ENCODE measurements around the gene FGF3. TPM values are rescaled to one million over a fixed set of nuclear protein-coding genes. Genes with fewer than 3 reads are reported as not detected.

FGF3 gene
- total and polyA plus RNA-seq, 4 donors = not detected

GRCh38 chr11:69862331-69862771 is 43.1 kb upstream of the FGF3 start:
- no peak overlapping the region for H3K9ac ChIP-seq (ENCODE audit: insufficient read depth in 1 of 2, low read length in 2 of 2)
- no peaks in the 10 kb centered on the region for H3K9me3 ChIP-seq (ENCODE audit: control insufficient read depth in 4 of 4, insufficient read depth in 3 of 4, low read length in 3 of 4)
- H3K27ac ChIP-seq (ENCODE audit: low read depth in 1 of 2, low read length in 1 of 2) = no peak overlapping the region
- no peaks in the 10 kb centered on the region for H3K36me3 ChIP-seq (ENCODE audit: control insufficient read depth in 4 of 4, insufficient read depth in 4 of 4, low read length in 4 of 4)
- peaks cover 0 to 3% (median 0%) of the 10 kb centered on the region in 3 donors for H3K27me3 ChIP-seq (ENCODE audit: control insufficient read depth in 3 of 3, insufficient read depth in 3 of 3, low read length in 2 of 3)
- H3K4me1 ChIP-seq (ENCODE audit: control insufficient read depth in 5 of 5, insufficient read depth in 5 of 5, low read length in 5 of 5) = no peaks in the 10 kb centered on the region
- DNase-seq (no peak), ATAC-seq (ENCODE audit: insufficient read depth, low FRiP score) (no peak)
- no peak overlapping the region for H3K4me3 ChIP-seq
- 48 to 51% methylated on average over 17 to 19 of the region's 19 CpGs for WGBS, 2 donors
- TF ChIP-seq CTCF (IDR thresholded peaks at IDR 0.05; ENCODE audit: control extremely low read depth, extremely low read depth) = no peak

GRCh38 chr11:69861901-69862300 is 42.7 kb upstream of the FGF3 start:
- no peak for DNase-seq
- Histone ChIP-seq H3K9me3 (ENCODE audit: control insufficient read depth in 4 of 4, insufficient read depth in 3 of 4, low read length in 3 of 4) (no peaks in the 10 kb centered on the region), H3K27me3 (ENCODE audit: control insufficient read depth in 3 of 3, insufficient read depth in 3 of 3, low read length in 2 of 3) (peaks cover 0 to 3% (median under 1%) of the 10 kb centered on the region in 3 donors), H3K4me1 (ENCODE audit: control insufficient read depth in 5 of 5, insufficient read depth in 5 of 5, low read length in 5 of 5) (no peaks in the 10 kb centered on the region), H3K27ac (ENCODE audit: low read depth in 1 of 2, low read length in 1 of 2) (no peak overlapping the region), H3K36me3 (ENCODE audit: control insufficient read depth in 4 of 4, insufficient read depth in 4 of 4, low read length in 4 of 4) (no peaks in the 10 kb centered on the region), H3K9ac (ENCODE audit: insufficient read depth in 1 of 2, low read length in 2 of 2) (no peak overlapping the region), H3K4me3 (no peak overlapping the region)
- WGBS, 2 donors = 77 to 82% methylated on average over 7 of the region's 7 CpGs
- ATAC-seq (ENCODE audit: insufficient read depth, low FRiP score) = no peak
- no peak for TF ChIP-seq CTCF (IDR thresholded peaks at IDR 0.05; ENCODE audit: control extremely low read depth, extremely low read depth)

- Histone ChIP-seq H3K4me3 (no peak overlapping the region), H3K4me1 (ENCODE audit: control insufficient read depth in 5 of 5, insufficient read depth in 5 of 5, low read length in 5 of 5) (no peaks in the 10 kb centered on the region), H3K36me3 (ENCODE audit: control insufficient read depth in 4 of 4, insufficient read depth in 4 of 4, low read length in 4 of 4) (no peaks in the 10 kb centered on the region), H3K27ac (ENCODE audit: low read depth in 1 of 2, low read length in 1 of 2) (no peak overlapping the region), H3K9ac (ENCODE audit: insufficient read depth in 1 of 2, low read length in 2 of 2) (no peak overlapping the region), H3K9me3 (ENCODE audit: control insufficient read depth in 4 of 4, insufficient read depth in 3 of 4, low read length in 3 of 4) (no peaks in the 10 kb centered on the region), H3K27me3 (ENCODE audit: control insufficient read depth in 3 of 3, insufficient read depth in 3 of 3, low read length in 2 of 3) (peaks cover 0 to 4% (median 3%) of the 10 kb centered on the region in 3 donors)
- DNase-seq (no peak), ATAC-seq (ENCODE audit: insufficient read depth, low FRiP score) (no peak)
- WGBS, 2 donors = 75 to 84% methylated on average over 9 of the region's 9 CpGs
- no peak for TF ChIP-seq CTCF (IDR thresholded peaks at IDR 0.05; ENCODE audit: control extremely low read depth, extremely low read depth)
Observed at GRCh38 chr11:69860796-69861445, 41.7 kb upstream of the FGF3 start.

GRCh38 chr11:69860244-69860643 is 41.0 kb upstream of the FGF3 start:
- peaks cover 0 to 4% (median 3%) of the 10 kb centered on the region in 3 donors for H3K27me3 ChIP-seq (ENCODE audit: control insufficient read depth in 3 of 3, insufficient read depth in 3 of 3, low read length in 2 of 3)
- no peak for ATAC-seq (ENCODE audit: insufficient read depth, low FRiP score)

More at GRCh38 chr11:69860244-69860643, 41.0 kb upstream of the FGF3 start:
- no peak overlapping the region for H3K9ac ChIP-seq (ENCODE audit: insufficient read depth in 1 of 2, low read length in 2 of 2)
- H3K9me3 ChIP-seq (ENCODE audit: control insufficient read depth in 4 of 4, insufficient read depth in 3 of 4, low read length in 3 of 4) = no peaks in the 10 kb centered on the region
- TF ChIP-seq CTCF (IDR thresholded peaks at IDR 0.05; ENCODE audit: control extremely low read depth, extremely low read depth) = no peak
- no peak overlapping the region for H3K4me3 ChIP-seq
- H3K27ac ChIP-seq (ENCODE audit: low read depth in 1 of 2, low read length in 1 of 2) = no peak overlapping the region
- no peak for DNase-seq
- no peaks in the 10 kb centered on the region for H3K36me3 ChIP-seq (ENCODE audit: control insufficient read depth in 4 of 4, insufficient read depth in 4 of 4, low read length in 4 of 4)
- 64 to 71% methylated on average over 5 of the region's 5 CpGs for WGBS, 2 donors
- H3K4me1 ChIP-seq (ENCODE audit: control insufficient read depth in 5 of 5, insufficient read depth in 5 of 5, low read length in 5 of 5) = no peaks in the 10 kb centered on the region
